SH-SY5Y (cell line): Measurements from ENCODE around the gene REXO1.

ENCODE experiments used
- GATA2 ChIP-seq: IDR thresholded peaks from 2 replicates; pipeline ENCODE4 v1.6.1; 2011; ENCODE audit warnings: mild to moderate bottlenecking, low read depth, low read length
- GATA3 ChIP-seq: IDR thresholded peaks from 2 replicates; pipeline ENCODE4 v1.6.1; 2011; ENCODE audit warnings: low read depth, mild to moderate bottlenecking, low read length, moderate library complexity

GRCh38 chr19:1837222-1837565 lies 11.1 kb downstream of the REXO1 start:
- no peak for TF ChIP-seq GATA2
- TF ChIP-seq GATA3 = no peak
